Measurements from ENCODE around the gene CACNA2D3.
"Not testable (repeated sequence)": the region's sequence is repeated elsewhere in the genome, so short reads cannot be mapped to it uniquely, and the experiment has no call there.

Gene CACNA2D3

DNA sequence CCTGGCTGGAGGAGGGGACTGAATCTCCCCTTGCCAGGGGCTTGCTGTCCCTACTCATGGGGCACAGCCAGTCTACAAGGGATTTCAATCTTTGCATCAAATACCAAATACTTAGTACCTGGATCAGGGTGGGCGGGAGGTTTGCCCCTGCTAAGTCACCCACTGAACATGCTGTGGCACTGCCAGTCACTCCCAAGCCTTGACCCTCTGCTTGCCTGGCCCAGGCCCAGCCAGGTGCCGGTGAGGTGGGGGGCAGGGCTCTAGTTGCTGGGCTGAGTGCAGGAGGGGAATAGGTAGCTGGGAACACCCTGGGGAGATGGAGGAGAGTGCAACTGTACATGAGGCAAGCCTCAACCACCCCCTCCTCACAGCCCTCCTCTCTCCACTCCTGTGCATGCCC lies 941.8 kb downstream of the CACNA2D3 start:
- no peak for DNase-seq

DNA sequence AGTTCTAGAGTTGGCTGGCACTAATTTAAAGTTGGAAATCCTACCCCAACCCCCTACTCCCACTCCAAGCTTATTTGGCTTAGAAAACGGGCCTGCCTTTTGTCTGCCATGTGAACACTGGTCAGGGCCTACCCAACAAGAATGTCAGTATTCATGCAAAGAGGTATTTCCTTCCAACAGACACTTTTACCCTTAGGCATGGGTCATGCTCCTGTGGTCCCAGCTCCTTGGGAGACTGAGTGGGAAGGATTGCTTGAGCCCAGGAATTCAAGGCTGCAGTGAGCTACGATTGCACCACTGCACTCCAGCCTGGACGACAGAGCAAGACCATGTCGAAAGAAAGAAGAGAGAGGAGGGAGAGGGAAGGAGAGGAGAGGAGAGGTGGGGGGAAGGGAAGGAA lies 943.0 kb downstream of the CACNA2D3 start:
- no peak for DNase-seq

GRCh38 chr3:55066551-55067047 lies 944.2 kb downstream of the CACNA2D3 start:
- no peak for DNase-seq

DNA sequence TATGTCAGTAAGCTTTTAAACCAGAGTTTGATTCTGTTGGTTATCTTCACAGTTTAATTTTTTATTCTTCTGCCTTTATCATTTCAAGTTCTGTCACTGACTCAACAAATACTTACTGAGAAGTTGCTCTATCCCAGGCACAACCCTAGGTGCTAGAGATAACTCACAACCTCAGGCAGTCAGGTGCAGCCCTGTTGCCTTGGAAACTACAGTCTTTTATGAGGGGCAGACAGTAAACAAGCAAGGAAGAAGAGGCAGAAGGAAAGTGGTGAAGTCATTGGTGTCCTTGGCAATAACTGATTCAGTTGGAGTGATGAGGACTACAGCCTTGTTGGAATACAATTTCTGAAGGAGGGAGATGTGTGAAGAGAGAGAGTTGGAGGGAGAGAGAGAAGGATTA lies 947.6 kb downstream of the CACNA2D3 start:
- no peak for DNase-seq

DNA sequence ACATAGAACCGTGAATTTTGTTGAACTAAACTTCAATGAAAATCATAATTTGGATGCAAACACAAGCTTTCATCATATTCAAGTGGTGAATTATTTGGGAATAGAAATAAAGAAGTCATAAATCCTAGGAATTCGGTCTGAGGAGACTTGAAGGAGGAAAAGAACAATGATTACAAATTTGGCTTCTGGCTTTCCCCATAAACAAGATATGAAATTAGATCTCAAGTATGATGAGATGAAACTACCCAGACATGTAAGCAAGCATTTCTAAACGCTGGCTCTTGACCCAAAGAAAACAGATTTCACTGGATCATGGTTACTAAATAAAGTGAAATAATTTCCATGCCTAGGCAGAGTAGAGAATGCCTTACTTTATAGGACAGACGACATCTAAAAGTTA lies 952.4 kb downstream of the CACNA2D3 start:
- no peak for DNase-seq

DNA sequence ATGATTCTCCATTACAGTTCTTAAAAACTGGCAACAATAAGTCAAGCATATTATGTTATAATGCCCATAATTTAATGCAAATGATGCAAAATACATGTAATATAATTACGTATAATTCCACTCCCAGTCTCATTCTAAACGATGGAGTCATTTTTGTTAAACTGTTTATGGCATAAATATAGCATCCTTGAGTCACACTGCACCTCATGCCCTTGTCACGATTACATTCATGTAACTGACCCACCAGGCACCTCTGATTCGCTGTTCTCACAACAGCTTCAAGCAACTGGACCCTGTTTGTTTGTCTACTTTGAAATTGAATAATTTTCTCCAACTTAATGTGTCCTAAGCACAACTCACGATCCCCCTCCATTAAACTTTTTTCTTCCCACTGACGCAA lies 953.5 kb downstream of the CACNA2D3 start:
- DNase-seq = no peak

- no peak for DNase-seq
Measured at GRCh38 chr3:55077726-55078125, 955.4 kb downstream of the CACNA2D3 start.

DNA sequence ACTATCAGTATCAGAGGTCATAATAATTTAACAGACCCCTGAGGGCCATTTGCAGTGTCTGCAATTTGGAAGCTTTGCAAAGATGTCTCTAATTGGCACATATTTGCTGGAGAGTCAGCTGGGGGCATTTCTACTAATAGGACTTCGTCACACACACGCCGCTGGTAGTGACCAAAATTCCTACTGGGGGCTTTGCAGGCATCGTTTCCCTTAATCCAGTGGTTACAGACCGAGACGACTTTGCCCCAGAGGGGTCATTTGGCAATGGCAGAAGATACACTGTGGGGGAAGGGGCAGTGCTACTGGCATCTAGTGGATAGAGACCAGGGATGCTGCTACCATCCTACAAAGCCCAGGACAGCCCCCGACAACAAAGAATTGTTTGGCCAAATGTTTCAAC lies 956.5 kb downstream of the CACNA2D3 start:
- no peak for DNase-seq

DNA sequence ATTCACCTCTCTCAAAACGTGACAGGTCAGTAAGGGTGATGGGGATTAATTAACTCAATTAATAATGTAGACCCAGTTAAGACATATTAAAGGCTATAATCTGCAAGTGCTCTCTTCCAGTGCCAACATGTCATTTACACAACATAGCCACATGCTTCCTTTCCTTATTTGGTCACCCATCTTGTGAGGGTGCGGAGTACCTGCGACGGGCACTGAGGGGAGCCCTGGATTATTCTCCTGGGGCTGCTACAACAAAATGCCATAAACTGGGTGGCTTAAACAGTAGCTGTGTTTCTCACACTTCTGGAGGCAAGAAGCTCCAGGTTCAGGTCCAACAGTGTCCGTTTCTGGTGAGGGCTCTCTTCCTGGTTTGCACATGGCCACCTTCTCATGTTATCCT lies 962.9 kb downstream of the CACNA2D3 start:
- DNase-seq = no peak

DNA sequence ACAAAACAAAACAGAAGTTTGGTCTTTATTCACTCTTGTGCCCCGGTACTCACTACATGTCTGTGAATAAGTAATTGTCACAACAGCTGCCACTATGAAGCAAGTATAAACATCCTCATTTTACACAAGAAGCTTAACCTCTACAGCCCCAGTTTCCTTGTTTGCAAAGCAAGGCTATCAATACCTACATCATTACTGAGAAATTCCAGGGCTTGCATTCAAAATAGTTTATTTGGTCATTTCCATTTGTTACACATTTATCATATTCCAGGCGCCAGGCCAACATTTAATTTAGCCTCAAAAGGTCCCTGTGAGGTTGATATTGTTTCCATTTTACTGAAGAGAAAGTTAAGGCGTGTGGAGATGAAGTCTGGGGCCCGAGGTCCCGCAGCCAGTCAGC lies 966.9 kb downstream of the CACNA2D3 start:
- no peak for DNase-seq

DNA sequence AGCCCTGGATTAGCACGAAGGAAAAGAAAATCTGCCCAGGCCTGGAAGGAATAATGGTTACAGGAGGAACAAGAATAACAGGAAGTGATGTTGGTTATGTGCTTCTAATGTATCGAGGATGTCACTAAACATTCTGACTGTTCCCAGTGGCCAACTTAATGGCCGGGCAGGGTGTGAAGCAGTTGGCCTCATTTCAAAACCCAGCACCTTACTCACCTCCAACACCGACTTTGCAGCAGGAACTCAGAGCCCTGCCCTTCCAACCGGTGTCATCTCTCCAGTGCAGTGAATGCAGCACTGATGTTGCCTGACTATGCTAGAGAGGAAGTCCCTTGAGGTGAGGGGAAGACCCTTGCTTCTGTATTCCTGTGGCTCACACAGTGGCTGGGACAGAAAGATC lies 967.9 kb downstream of the CACNA2D3 start:
- no peak for DNase-seq

GRCh38 chr3:55090746-55091145 lies 968.4 kb downstream of the CACNA2D3 start:
- no peak for DNase-seq

DNA sequence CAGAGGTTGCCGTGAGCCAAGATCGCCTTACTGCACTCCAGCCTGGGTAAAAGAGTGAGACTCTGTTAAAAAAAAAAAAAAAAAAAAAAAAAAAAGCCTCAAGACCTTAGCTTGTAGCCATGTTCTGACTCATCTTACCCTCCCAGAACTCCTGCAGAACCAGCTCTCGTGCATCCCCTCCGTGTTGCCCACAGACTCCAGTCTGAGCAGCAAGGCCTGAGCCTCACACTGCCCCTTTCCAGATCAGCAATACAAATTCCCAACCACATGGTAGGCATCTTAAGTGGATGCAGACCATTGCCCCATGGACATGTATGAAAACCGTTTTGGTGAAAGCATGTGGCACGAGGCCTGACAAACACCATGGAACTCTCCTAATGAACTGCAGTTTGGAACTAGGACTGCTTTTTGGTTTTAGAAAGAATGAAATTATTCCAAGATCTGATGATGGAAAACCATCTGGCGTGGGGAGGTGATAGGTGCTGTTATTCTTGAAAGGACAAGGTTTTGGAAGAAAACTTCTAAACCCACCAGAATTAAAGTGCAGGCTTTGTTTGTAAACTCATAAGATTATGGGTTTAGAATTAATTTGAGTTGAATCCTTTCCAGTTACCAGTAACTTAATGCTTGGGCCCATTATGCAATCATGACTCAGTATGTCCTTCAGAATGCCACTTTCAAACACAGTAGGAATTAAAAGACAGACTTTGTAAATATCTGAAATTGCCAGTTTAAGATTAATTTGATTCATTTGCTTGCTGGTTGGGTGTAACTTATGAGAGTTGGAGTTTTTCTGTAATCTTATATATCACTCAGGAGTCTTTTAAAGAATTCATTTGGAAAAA lies 969.3 kb downstream of the CACNA2D3 start:
- DNase-seq = no peak

DNA sequence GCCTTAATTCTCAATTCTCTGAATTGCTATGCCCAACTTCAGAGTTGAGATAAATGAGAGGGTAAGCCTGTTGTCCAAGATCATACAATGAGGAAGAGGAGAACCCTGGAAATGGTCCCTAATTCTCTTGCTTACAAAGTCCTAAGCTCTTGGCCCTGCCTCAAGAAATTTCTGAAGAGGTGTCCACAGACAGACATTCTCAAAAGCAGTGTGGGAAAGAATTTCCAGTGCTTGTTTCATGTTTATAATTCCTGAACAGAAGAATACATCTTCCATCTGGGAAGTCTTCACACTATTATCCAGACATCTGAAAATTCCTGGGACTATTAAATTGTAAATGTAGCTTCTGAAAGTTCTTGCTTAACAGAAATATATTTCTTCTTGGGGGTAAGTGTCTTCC lies 972.3 kb downstream of the CACNA2D3 start:
- DNase-seq = no peak

DNA sequence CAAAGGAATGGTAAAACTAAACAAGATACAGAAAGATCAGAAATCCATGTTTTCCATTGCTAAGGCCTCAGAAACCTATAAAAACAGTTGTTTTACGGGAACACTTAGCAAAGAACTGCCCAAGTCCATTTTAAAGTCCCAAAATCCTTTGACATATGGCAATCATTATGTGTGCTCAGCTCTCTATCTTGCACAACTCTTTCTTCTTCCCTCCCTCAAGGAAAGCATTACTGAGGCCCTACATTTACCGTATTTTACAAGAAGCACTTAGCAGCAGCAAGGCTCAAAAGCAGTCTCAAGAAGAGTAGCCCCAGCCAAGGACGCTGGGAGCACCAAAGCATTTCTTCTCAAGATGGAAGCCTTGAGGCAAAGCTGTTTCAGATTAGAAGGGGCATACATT lies 975.1 kb downstream of the CACNA2D3 start:
- no peak for DNase-seq

DNA sequence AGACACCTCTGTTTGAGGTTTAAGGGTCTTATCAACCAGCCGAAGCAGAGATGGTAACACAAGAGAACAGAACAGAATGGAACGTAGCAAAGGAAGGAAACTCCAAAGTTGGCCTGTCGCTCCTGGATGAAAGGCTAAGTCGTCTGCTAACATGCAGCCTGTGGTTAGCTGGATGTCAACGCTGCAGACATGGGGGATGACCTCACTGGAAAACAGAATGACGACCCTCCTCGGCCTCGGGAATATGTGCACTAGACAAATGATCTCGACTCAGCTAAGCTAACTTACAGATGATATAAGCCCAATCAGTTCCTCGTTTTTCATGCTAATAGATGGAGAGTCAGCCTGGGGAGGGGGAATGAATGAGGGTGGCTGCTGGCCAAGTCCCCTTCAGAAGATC lies 983.3 kb downstream of the CACNA2D3 start:
- no peak for DNase-seq

- DNase-seq = no peak
Measured at GRCh38 chr3:55107187-55107586, 984.8 kb downstream of the CACNA2D3 start.

DNA sequence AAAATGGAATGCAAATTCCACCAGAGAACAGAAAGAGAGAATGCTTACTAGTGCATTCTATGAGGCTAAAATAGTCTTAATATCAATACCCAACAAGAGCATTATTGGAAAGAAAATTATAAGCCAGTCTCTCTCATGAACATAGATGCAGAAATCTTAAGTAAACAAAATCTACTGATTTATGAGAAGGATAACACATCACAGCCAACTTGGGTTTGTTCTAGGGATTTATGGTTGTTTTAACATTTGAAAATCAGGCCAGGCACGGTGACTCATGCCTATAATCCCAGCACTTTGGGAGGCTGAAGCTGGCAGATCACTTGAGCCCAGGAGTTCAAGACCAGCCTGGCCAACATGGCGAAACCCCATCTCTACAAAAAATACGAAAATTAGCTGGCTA lies 989.6 kb downstream of the CACNA2D3 start:
- not testable (repeated sequence) for DNase-seq

- no peak for DNase-seq
Measured at GRCh38 chr3:55118451-55118850, 996.1 kb downstream of the CACNA2D3 start.

DNA sequence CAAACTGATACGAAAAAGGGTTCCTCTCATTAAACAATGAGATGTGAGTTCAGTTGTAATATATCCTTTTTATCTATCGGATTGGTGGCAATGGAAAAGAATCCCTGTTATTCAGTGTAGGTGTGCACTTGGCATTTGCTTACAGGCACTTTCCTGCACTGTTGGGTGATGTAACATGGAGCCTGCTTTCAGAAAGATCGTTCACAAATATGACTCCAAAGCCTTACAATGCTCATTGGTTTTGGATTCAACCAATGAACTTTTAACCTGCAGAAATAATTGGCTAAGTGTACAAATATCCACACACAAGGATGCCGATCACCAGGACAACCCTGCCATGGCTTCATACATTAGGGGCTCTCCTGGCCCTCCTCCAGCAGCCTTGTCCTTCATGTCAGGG lies 996.9 kb downstream of the CACNA2D3 start:
- DNase-seq = no peak

DNA sequence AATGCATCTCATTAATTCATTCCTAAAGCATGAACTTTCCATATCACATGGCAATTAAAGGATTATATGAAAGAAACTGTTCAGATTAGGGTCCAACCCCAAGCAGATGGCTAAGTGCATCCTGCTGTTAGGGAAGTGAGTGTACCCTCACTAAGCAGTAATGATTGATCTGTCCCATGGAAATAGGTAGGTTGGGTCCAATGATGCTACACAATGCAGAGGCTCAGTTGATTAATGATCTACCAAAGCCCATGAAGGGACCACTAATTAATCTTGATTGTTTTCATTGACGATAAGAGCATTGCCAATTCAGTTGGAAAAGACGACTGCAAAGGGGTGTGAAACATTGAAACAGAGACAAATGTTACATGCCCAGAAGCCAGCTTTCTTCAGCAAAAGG lies 1000.0 kb downstream of the CACNA2D3 start:
- no peak for DNase-seq
